22Rv1 (cell line): ENCODE results near the gene TCP10L.

Experiments
- CTCF ChIP-seq: fragments of 450-650 bp; IDR thresholded peaks from 2 replicates; pipeline ENCODE4 v1.5.1; 2017; ENCODE audit warnings: mild to moderate bottlenecking
- ZFX ChIP-seq: fragments of 450-650 bp; IDR thresholded peaks from 2 replicates; pipeline ENCODE4 v1.6.1; 2017; ENCODE audit warnings: antibody characterized with exemption, borderline replicate concordance

- TF ChIP-seq CTCF (no peak), ZFX (no peak)
These were observed 27.0 kb upstream of the TCP10L start, which contains the start of gene CFAP298 for GRCh38 chr21:32612075-32612998.
